ENCODE results near the gene PRDX6. TPM values are rescaled to one million over a fixed set of nuclear protein-coding genes. Genes with fewer than 3 reads are reported as not detected.

The PRDX6 gene
- polyA plus RNA-seq, 2 of the 4 experiments (the other 2 are of a cell fraction) = 246 TPM

- no peaks in the 10 kb centered on the region for H3K9me3 ChIP-seq
- DNase-seq (ENCODE audit: low read depth in 1 of 2, low spot score in 1 of 2) (no peak), ATAC-seq (no peak), FAIRE-seq (no peak)
- CTCF ChIA-PET = interaction anchor here (0.6 to 9.3 kb wide), 35 partner anchors 8 to 686 kb away, joined by 3 to 59 read pairs (median 4); partner anchors contain the start of genes CENPL, DARS2, KLHL20 and PRDX6
- H3K27ac ChIP-seq = peak overlapping the region; percentile 60 to 81; a peak in 4 of 6 replicates
- TF ChIP-seq ESRRA (IDR thresholded peaks at IDR 0.05; ENCODE audit: borderline replicate concordance, low read length) = no peak
- no peak for TF ChIP-seq ZSCAN20 (CRISPR knock-in tag; IDR thresholded peaks at IDR 0.05)
- no peak for TF ChIP-seq ZNF302 (CRISPR knock-in tag; IDR thresholded peaks at IDR 0.05)
- no peak for TF ChIP-seq CHD2 (IDR thresholded peaks at IDR 0.05; ENCODE audit: low read length, partially characterized antibody)
- no peak for TF ChIP-seq RNF2 (IDR thresholded peaks at IDR 0.05; ENCODE audit: borderline replicate concordance, low read depth)
- TF ChIP-seq MAX (IDR thresholded peaks at IDR 0.05) = no peak
- TF ChIP-seq SREBF2 (IDR thresholded peaks at IDR 0.05) = no peak
- no peak for TF ChIP-seq RCOR1 (IDR thresholded peaks at IDR 0.05; ENCODE audit: low read depth, low read length)
- TF ChIP-seq JUN (IDR thresholded peaks at IDR 0.05) = no peak
- TF ChIP-seq CTCF (IDR thresholded peaks at IDR 0.05) = no peak
- TF ChIP-seq JUNB (IDR thresholded peaks at IDR 0.05) = no peak
- TF ChIP-seq EP300 (IDR thresholded peaks at IDR 0.05) = no peak
- no peak for TF ChIP-seq FOSB (CRISPR knock-in tag; IDR thresholded peaks at IDR 0.05)
- TF ChIP-seq TP53 (CRISPR knock-in tag; IDR thresholded peaks at IDR 0.05) = no peak
- no peak for TF ChIP-seq NPAS2 (CRISPR knock-in tag; IDR thresholded peaks at IDR 0.05; ENCODE audit: borderline replicate concordance)
- no peak overlapping the region for H3K4me3 ChIP-seq
- no peak overlapping the region; the same call in 2 of the 3 replicates for H3K4me2 ChIP-seq
- WGBS (ENCODE audit: missing lambda C conversion rate) = 0% methylated on average over 2 of the region's 2 CpGs
- POLR2A ChIA-PET = interaction anchor here (1.6 to 1.8 kb wide), 3 partner anchors 46 to 438 kb away, joined by 7 to 12 read pairs (median 12); partner anchors contain the start of genes CENPL, DARS2, PRDX6 and ZBTB37
- H3K4me1 ChIP-seq = peaks cover 21% of the 10 kb centered on the region
Observed at GRCh38 chr1:173430677-173431303, 46.3 kb upstream of the PRDX6 start.

- H3K4me3 ChIP-seq = no peak overlapping the region
- FAIRE-seq = no peak
- ATAC-seq = peak; percentile 83 to 85; a peak in 5 of 6 replicates
- DNase-seq (ENCODE audit: low read depth in 1 of 2, low spot score in 1 of 2) = peak; percentile 62 to 88
- CTCF ChIA-PET = interaction anchor here (0.6 to 9.3 kb wide), 44 partner anchors 8 to 687 kb away, joined by 3 to 59 read pairs (median 4); partner anchors contain the start of genes CENPL, DARS2, KLHL20 and PRDX6
- no peak overlapping the region for H3K27ac ChIP-seq
- peaks cover 19% of the 10 kb centered on the region for H3K4me1 ChIP-seq
- TF ChIP-seq EHMT2 (IDR thresholded peaks at IDR 0.05; ENCODE audit: low read depth) (no peak), MYC (IDR thresholded peaks at IDR 0.05; ENCODE audit: borderline replicate concordance, low read length) (no peak), JUN (IDR thresholded peaks at IDR 0.05) (no peak), MAX (IDR thresholded peaks at IDR 0.05) (no peak), HMGXB4 (CRISPR knock-in tag; IDR thresholded peaks at IDR 0.05; ENCODE audit: borderline replicate concordance) (no peak), ZSCAN20 (CRISPR knock-in tag; IDR thresholded peaks at IDR 0.05) (no peak), NFE2L2 (conservative IDR thresholded peaks at IDR 0.05; ENCODE audit: low read length) (no peak), ELK1 (IDR thresholded peaks at IDR 0.05; ENCODE audit: low read depth, low read length) (no peak), RAD21 (conservative IDR thresholded peaks at IDR 0.05 in 1 of 2, IDR thresholded peaks at IDR 0.05 in 1 of 2) (peak; percentile 93 to 97), CTCF (IDR thresholded peaks at IDR 0.05) (peak; percentile 97), SMC3 (IDR thresholded peaks at IDR 0.05) (peak; percentile 85), HOXB13 (CRISPR knock-in tag; IDR thresholded peaks at IDR 0.05; ENCODE audit: low read depth) (no peak), POLR2AphosphoS2 (conservative IDR thresholded peaks at IDR 0.05; ENCODE audit: low read length) (no peak), FOXS1 (CRISPR knock-in tag; IDR thresholded peaks at IDR 0.05) (no peak)
- 35% methylated on average over 6 of the region's 6 CpGs for WGBS (ENCODE audit: missing lambda C conversion rate)
- POLR2A ChIA-PET = no interaction called here
- H3K4me2 ChIP-seq = no peak overlapping the region
- H3K9me3 ChIP-seq = no peaks in the 10 kb centered on the region
Observed at GRCh38 chr1:173431304-173432045, 45.7 kb upstream of the PRDX6 start.
